Epithelial cell of esophagus (primary cell): ENCODE measurements around the gene COL2A1.

Source experiments
- DNase-seq: peaks from one replicate; pipeline ENCODE4 v3.0.0; 2010; ENCODE audit warnings: low read depth
- H3K4me3 ChIP-seq: 2 replicates; pipeline ENCODE4 v1.5.1; 2011; ENCODE audit warnings: mild to moderate bottlenecking, low read length, control low read depth
- TF ChIP-seq, protein P1 (sequence below): IDR thresholded peaks from 2 replicates; pipeline ENCODE4 v1.5.1; 2011; ENCODE audit warnings: low read depth, mild to moderate bottlenecking, low read length, control low read depth, inconsistent platforms; ENCODE audit not compliant: insufficient read depth; ENCODE audit errors: missing control alignments

COL2A1 gene

DNA sequence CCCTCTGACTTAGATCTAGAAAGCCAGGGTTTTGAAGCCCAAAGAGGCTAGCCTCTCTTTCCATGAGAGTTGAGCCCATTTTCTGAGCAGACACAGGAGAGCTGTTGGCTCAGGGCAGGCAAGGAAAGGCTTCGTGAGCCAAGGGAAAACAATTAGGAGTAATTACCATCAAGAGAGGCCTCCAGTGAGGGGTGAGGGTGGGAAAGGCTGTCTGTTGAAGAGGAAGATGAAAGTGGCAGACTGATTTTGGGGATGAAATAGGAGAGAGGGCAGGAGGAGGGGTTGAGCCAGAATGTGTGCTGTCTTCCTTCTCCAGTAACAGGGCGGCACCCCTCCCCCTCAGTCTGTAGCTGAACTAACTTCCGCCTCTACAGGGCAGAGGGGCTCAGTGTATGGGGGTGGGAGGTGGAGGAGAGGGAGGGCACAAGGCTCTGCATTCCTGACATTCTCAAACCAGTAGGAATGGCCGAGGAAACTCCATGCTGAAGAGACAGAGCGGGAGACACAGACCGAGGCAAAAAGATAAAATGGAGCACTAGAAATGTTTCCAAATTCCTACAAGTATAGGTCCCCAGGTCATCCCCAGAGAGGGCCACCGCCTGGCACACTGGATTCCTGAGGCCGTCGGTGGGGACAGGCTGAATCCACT lies 33.1 kb upstream of the COL2A1 start:
- TF ChIP-seq, protein P1, sequence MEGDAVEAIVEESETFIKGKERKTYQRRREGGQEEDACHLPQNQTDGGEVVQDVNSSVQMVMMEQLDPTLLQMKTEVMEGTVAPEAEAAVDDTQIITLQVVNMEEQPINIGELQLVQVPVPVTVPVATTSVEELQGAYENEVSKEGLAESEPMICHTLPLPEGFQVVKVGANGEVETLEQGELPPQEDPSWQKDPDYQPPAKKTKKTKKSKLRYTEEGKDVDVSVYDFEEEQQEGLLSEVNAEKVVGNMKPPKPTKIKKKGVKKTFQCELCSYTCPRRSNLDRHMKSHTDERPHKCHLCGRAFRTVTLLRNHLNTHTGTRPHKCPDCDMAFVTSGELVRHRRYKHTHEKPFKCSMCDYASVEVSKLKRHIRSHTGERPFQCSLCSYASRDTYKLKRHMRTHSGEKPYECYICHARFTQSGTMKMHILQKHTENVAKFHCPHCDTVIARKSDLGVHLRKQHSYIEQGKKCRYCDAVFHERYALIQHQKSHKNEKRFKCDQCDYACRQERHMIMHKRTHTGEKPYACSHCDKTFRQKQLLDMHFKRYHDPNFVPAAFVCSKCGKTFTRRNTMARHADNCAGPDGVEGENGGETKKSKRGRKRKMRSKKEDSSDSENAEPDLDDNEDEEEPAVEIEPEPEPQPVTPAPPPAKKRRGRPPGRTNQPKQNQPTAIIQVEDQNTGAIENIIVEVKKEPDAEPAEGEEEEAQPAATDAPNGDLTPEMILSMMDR, result no peak
- DNase-seq, result no peak
- no peak overlapping the region for H3K4me3 ChIP-seq

- no peak for DNase-seq
- TF ChIP-seq, protein P1, result no peak
- no peak overlapping the region for H3K4me3 ChIP-seq
Measured at GRCh38 chr12:48036818-48037217, 32.5 kb upstream of the COL2A1 start.

DNA sequence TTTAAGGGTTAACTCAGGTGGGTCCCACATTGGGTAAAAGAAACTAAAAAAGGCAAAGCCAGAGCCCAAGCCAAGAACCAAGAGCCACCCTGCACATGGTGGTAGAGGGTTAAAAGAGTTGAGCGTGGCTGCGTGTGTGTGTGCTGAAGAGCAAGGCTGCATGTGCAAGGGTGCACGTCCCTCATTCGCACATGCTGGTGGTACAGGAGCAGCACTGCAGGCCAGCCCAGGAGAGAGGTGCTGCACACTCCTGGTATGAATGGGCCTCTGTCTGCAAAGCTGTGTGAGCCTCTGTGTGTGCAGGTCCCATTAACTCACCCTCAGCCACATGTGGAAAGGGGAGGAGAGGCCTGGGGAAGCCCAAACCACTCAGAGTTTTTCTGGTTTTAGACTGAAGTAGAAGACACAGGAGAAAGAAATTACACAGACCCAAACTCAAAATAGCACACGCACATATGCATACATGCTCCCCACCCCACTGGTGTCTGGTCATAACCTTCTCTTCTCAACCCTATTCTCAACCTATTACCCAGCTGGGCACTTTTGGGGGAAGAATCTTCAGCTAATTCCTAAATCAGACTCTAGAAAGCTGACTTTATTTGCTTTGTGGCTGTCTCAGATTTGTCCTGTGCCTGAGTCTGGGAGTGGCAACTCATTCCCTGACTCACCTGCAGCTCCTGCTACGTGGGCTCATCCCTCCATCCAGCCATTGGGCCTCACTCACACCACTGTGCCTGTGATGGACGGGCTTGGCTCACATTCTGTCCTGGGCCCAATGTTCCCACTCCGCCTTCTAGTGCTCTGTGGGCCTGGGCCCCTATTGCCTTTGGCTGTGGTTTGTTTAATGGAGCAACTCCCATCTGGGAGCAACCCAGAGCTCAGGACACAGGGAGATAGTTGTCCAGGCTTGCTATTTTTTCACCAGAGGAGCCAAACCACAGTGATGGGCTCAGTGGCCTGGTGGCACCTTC lies 30.8 kb upstream of the COL2A1 start:
- DNase-seq, result peak; percentile 54
- H3K4me3 ChIP-seq, result no peak overlapping the region
- TF ChIP-seq, protein P1, result no peak

- DNase-seq, result no peak
- TF ChIP-seq, protein P1, result no peak
- no peak overlapping the region for H3K4me3 ChIP-seq
Measured at GRCh38 chr12:48033451-48033850, 29.2 kb upstream of the COL2A1 start.

DNA sequence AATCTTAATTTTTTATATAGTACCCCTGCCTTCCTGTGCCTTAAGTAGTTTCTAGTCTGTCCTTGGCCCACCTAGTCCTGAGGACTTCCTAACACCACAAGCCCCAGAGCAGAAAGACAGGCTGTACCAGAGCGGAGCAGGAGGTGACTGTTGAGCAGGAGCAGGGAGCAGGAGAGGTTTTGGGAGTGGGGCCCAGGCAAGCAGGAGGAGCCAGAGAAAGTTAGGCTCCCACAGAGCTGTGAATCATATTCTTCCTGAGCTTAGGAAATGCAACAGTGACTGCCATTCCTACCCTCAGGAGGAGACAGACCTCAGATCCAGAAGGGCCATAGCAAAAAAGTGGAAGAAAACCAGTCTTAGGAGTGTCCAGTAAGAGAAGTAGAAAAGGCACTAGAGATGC lies 28.3 kb upstream of the COL2A1 start:
- no peak for DNase-seq
- no peak overlapping the region for H3K4me3 ChIP-seq
- TF ChIP-seq, protein P1, result no peak

- H3K4me3 ChIP-seq, result no peak overlapping the region
- peak; percentile 47 for DNase-seq
- TF ChIP-seq, protein P1, result no peak
Measured at GRCh38 chr12:48031135-48031960, 27.1 kb upstream of the COL2A1 start.
